ENCODE data around the gene PRR33. TPM values are rescaled to one million over a fixed set of nuclear protein-coding genes. Genes with fewer than 3 reads are reported as not detected.

The PRR33 gene
- total RNA-seq, 4 donors from 2014 or later = not detected

GRCh38 chr11:1861435-1862411 lies 30.0 kb downstream of the PRR33 start:
- no peaks in the 10 kb centered on the region for H3K27me3 ChIP-seq
- no peak overlapping the region for H3K4me3 ChIP-seq
- no peak for TF ChIP-seq CTCF (IDR thresholded peaks at IDR 0.05)
- TF ChIP-seq POLR2A (IDR thresholded peaks at IDR 0.05) = no peak
- TF ChIP-seq EP300 (IDR thresholded peaks at IDR 0.05) = no peak
- H3K27ac ChIP-seq = no peak overlapping the region
- H3K9me3 ChIP-seq = no peaks in the 10 kb centered on the region
- WGBS, 2 donors = 92 to 96% methylated on average over 4 of the region's 4 CpGs
- no peaks in the 10 kb centered on the region for H3K36me3 ChIP-seq
- no peak for DNase-seq (ENCODE audit: low spot score in 2 of 2)
- H3K4me1 ChIP-seq = peaks cover 0 to 42% (median 30%) of the 10 kb centered on the region in 4 donors

- Histone ChIP-seq H3K27ac (no peak overlapping the region), H3K9me3 (no peaks in the 10 kb centered on the region), H3K4me1 (peaks cover 0 to 33% (median 26%) of the 10 kb centered on the region in 4 donors), H3K4me3 (no peak overlapping the region), H3K27me3 (no peaks in the 10 kb centered on the region), H3K36me3 (no peaks in the 10 kb centered on the region)
- TF ChIP-seq EP300 (IDR thresholded peaks at IDR 0.05) = no peak
- TF ChIP-seq CTCF (IDR thresholded peaks at IDR 0.05) = no peak
- no peak for TF ChIP-seq POLR2A (IDR thresholded peaks at IDR 0.05)
- no peak for DNase-seq (ENCODE audit: low spot score in 2 of 2)
- 89 to 93% methylated on average over 1 of the region's 1 CpG for WGBS, 2 donors
Measured at GRCh38 chr11:1860108-1860507, 31.6 kb downstream of the PRR33 start.

GRCh38 chr11:1859004-1859403 lies 32.7 kb downstream of the PRR33 start:
- 60 to 84% methylated on average over 2 to 4 of the region's 4 CpGs for WGBS, 2 donors
- DNase-seq (ENCODE audit: low spot score in 2 of 2) = no peak
- H3K9me3 ChIP-seq = no peaks in the 10 kb centered on the region
- H3K4me1 ChIP-seq = peaks cover 0 to 22% (median 16%) of the 10 kb centered on the region in 4 donors
- TF ChIP-seq POLR2A (IDR thresholded peaks at IDR 0.05) (no peak), CTCF (IDR thresholded peaks at IDR 0.05) (no peak), EP300 (IDR thresholded peaks at IDR 0.05) (no peak)
- no peak overlapping the region for H3K4me3 ChIP-seq
- H3K36me3 ChIP-seq = no peaks in the 10 kb centered on the region
- no peak overlapping the region for H3K27ac ChIP-seq
- no peaks in the 10 kb centered on the region for H3K27me3 ChIP-seq

- TF ChIP-seq CTCF (IDR thresholded peaks at IDR 0.05) (no peak), POLR2A (IDR thresholded peaks at IDR 0.05) (no peak), EP300 (IDR thresholded peaks at IDR 0.05) (no peak)
- DNase-seq (ENCODE audit: low spot score in 2 of 2) = no peak
- WGBS, 2 donors = 71 to 82% methylated on average over 7 of the region's 7 CpGs
Measured at GRCh38 chr11:1858576-1858975, 33.1 kb downstream of the PRR33 start.

GRCh38 chr11:1858154-1858553 lies 33.5 kb downstream of the PRR33 start:
- WGBS, 2 donors = 69 to 84% methylated on average over 7 to 9 of the region's 9 CpGs
- H3K27me3 ChIP-seq = no peaks in the 10 kb centered on the region
- H3K4me3 ChIP-seq = no peak overlapping the region
- no peaks in the 10 kb centered on the region for H3K9me3 ChIP-seq
- no peak for TF ChIP-seq POLR2A (IDR thresholded peaks at IDR 0.05)
- TF ChIP-seq CTCF (IDR thresholded peaks at IDR 0.05) = no peak
- TF ChIP-seq EP300 (IDR thresholded peaks at IDR 0.05) = no peak
- H3K4me1 ChIP-seq = peaks cover 0 to 13% (median 7%) of the 10 kb centered on the region in 4 donors
- no peak for DNase-seq (ENCODE audit: low spot score in 2 of 2)
- no peaks in the 10 kb centered on the region for H3K36me3 ChIP-seq
- no peak overlapping the region for H3K27ac ChIP-seq

More at GRCh38 chr11:1858576-1858975, 33.1 kb downstream of the PRR33 start:
- Histone ChIP-seq H3K9me3 (no peaks in the 10 kb centered on the region), H3K36me3 (no peaks in the 10 kb centered on the region), H3K4me1 (peaks cover 0 to 18% (median 11%) of the 10 kb centered on the region in 4 donors), H3K27me3 (no peaks in the 10 kb centered on the region), H3K4me3 (no peak overlapping the region), H3K27ac (no peak overlapping the region)
